Islet precursor cell (in vitro differentiated cells): ENCODE results near the gene NOC4L.
"Not testable (repeated sequence)": the region's sequence is repeated elsewhere in the genome, so short reads cannot be mapped to it uniquely, and the experiment has no call there.

ENCODE experiments used
- DNase-seq: peaks from one replicate; pipeline ENCODE4 v3.0.0-alpha.2; 2018

NOC4L gene

GRCh38 chr12:132144810-132145168 lies 532 bp downstream of the NOC4L start:
- no peak for DNase-seq

GRCh38 chr12:132145334-132145733 lies 1.1 kb downstream of the NOC4L start:
- DNase-seq, result peak; percentile 54

GRCh38 chr12:132146098-132146497 lies 1.8 kb downstream of the NOC4L start:
- DNase-seq, result no peak

- no peak for DNase-seq
Observed at GRCh38 chr12:132146772-132147422, 2.6 kb downstream of the NOC4L start.

GRCh38 chr12:132147423-132148367 lies 3.4 kb downstream of the NOC4L start:
- peak; percentile 52 for DNase-seq

GRCh38 chr12:132148368-132149045 lies 4.2 kb downstream of the NOC4L start:
- DNase-seq, result peak; percentile 52

GRCh38 chr12:132149526-132149925 lies 5.3 kb downstream of the NOC4L start:
- not testable (repeated sequence) for DNase-seq

- no peak for DNase-seq
Observed at GRCh38 chr12:132150780-132151144, 6.5 kb downstream of the NOC4L start.

- DNase-seq, result no peak
Observed at GRCh38 chr12:132151145-132151765, 7.0 kb downstream of the NOC4L start.

GRCh38 chr12:132151766-132152410 lies 7.6 kb downstream of the NOC4L start:
- no peak for DNase-seq

GRCh38 chr12:132152411-132152821 lies 8.2 kb downstream of the NOC4L start:
- no peak for DNase-seq

- DNase-seq, result no peak
Observed at GRCh38 chr12:132152953-132153352, 8.7 kb downstream of the NOC4L start.

GRCh38 chr12:132153501-132154340 lies 9.5 kb downstream of the NOC4L start:
- DNase-seq, result peak; percentile 96

- no peak for DNase-seq
Observed at GRCh38 chr12:132154341-132154761, 10.1 kb downstream of the NOC4L start.

- no peak for DNase-seq
Observed at GRCh38 chr12:132154941-132155770, 10.9 kb downstream of the NOC4L start.

GRCh38 chr12:132155771-132156572 lies 11.7 kb downstream of the NOC4L start:
- no peak for DNase-seq

GRCh38 chr12:132156573-132157325 lies 12.5 kb downstream of the NOC4L start:
- DNase-seq, result no peak

GRCh38 chr12:132157733-132158409 lies 13.6 kb downstream of the NOC4L start:
- DNase-seq, result no peak
